Medulla oblongata (tissue), 1 donor: Measurements from ENCODE around the gene RSPO4.
"Not testable (repeated sequence)": the region's sequence is repeated elsewhere in the genome, so short reads cannot be mapped to it uniquely, and the experiment has no call there.

Experiments used
- DNase-seq: peaks from one replicate; pipeline ENCODE4 v3.0.0-alpha.2; 2015; ENCODE audit errors: extremely low spot score

The RSPO4 gene

DNA sequence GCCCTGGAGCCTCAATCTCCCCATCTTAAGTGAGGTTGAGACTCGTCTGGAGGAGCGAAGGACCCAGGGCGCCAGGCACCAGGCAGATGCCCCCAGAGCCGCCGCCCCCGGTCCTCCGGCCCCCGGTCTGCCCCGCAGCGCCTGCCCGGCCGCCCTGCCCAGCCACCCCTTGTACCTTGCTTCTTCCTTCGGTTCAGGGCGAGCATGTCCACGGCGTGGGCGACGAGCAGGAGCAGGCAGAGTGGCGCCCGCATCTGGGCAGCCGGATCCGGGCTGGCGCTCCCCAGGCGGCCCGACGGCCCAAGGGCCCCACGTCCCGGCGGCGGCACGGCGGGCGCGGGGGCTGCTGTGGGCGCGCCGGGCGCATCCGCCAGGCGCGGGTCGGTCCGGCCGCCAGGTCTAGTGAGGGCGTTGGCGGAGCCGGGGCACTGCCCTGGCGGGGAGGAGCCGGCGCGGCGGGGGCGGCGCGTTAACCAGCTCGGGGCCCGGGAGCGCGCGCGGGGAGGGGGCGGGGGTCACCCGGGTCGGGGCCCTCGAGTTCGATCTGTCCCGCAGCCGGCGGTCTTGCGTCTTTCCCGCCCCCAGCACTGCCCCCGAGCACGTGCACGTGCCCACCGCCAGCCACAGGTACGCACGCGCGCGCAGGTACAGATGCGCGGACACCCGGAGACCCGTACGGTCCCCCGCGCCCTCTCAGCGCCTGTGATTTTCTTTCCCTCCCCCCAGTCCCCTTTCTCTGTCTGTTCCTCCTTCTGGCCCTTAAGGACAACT is at the start of gene RSPO4:
Gene RSPO4, minus strand, starts transcription at position 401 of the 771 bp plus-strand sequence. Its CDS starts 147 bp downstream, at position 254.
- DNase-seq = no peak

DNA sequence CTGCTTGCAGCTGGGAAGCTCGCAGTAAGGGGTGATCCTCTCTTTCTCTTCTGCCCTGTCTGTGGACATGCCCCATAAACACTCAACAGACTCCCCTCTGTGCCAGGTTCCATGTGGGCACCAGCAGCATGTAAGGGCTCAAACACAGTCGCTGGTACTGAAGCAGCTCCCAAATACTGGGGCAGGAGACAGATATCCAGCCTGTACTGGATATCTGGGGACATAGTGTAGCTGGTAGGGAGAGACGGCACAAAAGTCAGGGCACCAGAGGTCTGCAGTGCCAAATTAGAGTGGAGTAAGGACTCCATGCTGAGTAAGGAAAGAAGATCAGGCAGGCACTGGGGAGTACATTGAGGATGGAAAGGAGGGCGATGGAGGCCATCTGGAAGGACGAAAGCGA is 48.3 kb upstream of the RSPO4 start:
- no peak for DNase-seq

DNA sequence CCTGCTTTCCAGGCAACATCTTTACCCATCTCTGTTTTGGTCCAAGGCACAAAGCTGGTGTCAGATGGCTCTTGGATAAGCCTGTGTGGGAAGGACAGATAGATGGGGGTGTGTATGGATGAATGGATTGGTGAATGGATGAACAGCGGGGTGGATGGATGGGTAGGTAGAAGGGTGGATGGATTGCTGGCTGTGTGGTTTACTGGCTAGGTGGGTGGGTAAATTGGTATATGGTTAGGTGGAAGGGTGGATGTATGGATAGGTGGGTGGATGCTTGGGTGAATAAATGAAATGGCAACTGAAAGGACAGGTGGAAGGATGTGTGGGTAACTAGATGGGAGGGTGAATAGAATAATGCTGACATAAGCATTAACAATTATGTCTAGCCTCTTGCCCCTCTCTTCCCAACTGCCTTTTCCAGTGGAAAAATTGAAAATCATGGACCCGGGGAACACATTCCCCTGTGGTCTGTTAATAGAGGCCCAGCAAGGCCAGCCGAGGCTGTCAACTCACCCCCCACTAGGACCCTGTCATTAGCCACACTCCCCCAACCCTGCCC is 43.8 kb upstream of the RSPO4 start:
- DNase-seq = no peak

DNA sequence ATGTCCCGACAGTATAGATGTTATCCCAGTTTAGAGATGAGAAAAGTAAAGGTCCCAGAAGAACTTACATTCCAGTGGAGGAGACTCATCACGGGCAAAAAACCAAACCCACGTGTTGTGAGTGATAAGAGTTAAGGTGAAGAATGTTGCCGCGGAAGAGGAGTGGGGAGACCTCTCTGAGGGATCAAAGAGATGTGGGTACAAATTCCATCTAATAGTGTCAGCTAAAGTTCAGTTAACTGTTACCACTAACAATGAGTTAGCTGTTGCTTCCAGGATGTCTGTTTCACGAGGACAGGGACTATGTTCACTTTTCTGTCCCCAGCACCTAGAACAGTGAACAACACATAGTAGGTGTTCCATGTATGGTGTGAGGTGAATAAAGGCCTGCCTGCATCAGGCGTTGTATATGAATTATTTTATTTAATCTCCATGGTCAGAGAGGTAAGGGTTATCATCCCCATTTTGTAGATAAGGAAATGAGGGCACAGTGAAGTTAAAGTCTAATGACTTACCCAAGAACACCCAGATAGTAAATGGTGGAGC is 39.8 kb upstream of the RSPO4 start:
- DNase-seq = no peak

GRCh38 chr20:1038205-1038604 is 36.1 kb upstream of the RSPO4 start:
- DNase-seq = no peak

DNA sequence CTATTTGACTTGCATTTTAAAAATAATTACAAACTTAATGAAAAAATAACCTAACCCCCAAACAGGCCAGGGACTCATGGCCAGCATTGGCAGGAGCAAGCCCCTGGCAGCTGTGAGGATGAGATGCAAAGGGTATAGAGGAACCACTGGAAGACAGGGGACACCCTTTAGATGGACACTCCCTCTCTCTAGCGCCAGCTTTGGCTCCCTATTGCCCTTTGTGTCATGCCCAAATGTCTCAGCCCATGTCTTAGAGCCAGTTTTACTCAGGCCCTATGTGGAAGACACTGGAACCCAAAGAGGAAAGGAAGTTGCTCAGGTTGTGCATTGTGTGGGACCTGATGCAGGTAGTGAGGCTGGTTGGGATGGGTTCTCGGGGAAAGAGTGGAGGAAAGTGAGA is 34.9 kb upstream of the RSPO4 start:
- DNase-seq = no peak

- DNase-seq = no peak
These were observed 33.4 kb upstream of the RSPO4 start for GRCh38 chr20:1035466-1035865.

- DNase-seq = no peak
These were observed 32.3 kb upstream of the RSPO4 start for GRCh38 chr20:1034415-1034789.

GRCh38 chr20:1033751-1034414 is 31.8 kb upstream of the RSPO4 start:
- DNase-seq = peak; percentile 37

- no peak for DNase-seq
These were observed 27.9 kb upstream of the RSPO4 start for GRCh38 chr20:1029980-1030379.

DNA sequence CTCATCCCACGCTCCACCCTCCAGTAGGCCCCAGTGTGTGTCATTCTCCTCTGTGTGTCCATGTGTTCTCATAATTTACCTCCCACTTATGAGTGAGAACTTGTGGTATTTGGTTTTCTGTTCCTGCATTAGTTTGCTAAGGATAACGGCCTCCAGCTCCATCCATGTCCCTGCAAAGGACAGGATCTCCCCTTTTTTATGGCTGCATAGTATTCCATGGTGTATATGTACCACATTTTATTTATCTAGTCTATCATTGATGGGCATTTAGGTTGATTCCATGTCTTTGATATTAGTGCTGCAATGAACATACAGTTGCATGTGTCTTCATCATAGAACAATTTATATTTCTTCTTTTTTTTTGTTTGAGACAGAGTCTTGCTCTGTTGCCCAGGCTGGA is 24.1 kb upstream of the RSPO4 start:
- not testable (repeated sequence) for DNase-seq

DNA sequence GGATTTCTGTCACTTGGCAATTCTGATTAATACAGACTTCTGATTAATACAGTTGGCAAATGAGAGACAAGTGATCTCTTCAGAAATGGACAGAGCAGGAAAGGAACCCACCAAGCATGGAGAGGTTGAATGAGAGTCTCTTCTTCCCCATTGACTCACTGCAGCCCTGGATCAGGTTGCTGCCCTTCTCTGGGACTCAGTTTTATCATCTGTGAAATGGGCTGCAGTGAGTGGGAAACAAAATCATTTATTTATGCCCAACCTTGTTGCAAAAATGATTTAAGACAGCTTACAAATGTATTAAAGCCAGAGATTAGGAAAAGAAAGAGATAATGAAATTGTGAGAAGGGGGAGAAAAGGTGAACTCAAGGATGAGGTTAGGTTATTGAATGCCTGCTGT is 20.8 kb upstream of the RSPO4 start:
- no peak for DNase-seq

DNA sequence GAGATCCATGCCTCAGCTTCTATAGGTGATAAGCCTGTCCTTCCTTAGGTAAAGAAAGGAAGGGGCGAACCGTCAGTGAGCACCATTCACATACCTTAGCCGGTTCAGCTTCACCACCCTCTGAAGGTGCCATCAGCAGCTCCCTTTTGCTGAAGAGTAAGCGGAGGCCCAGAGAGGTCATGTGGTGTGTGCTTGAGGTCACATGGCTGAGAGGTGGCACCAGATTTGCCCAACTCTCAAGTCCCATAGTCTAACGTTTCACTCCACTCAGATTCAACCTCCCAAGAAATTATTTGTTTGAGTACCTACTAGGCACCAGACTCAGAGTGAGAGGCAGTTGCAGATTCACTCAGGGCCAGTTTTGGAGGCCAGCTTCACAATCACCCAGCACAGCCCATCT is 18.5 kb upstream of the RSPO4 start:
- no peak for DNase-seq

DNA sequence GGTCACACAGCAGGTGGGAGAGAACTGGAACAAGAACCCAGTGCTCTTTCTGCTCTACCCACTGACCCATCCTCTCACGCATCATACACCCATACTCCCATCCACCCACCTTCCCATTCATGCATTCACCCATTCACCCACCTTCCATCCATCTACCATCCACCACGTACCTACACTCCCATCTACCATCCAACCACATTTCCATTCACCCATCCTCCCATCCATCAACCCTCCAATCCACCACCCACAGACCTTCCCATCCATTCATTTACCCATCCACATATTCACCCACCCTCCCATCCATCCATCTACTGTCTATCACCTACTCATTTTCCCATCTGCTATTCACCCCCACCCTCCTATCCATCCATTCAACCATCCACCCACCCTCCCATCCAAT is 17.2 kb upstream of the RSPO4 start:
- no peak for DNase-seq

DNA sequence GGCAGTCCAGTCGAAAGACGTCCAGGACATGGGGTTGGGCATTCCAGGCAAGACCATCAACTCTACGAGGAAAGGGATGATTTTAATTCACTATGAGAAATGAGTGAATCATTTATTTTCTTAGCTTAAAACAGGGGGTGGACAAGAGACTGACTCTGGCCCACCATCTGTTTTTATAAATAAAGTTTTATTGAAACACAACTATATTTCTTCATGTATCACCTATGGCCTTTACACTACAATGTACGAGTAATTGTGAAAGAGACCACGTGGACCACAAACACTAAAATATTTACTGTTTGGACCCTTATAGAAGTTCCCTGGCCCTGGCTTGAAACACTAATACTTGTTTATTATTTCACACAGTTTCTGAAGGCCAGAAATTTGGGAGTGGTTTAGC is 15.6 kb upstream of the RSPO4 start:
- DNase-seq = no peak

DNA sequence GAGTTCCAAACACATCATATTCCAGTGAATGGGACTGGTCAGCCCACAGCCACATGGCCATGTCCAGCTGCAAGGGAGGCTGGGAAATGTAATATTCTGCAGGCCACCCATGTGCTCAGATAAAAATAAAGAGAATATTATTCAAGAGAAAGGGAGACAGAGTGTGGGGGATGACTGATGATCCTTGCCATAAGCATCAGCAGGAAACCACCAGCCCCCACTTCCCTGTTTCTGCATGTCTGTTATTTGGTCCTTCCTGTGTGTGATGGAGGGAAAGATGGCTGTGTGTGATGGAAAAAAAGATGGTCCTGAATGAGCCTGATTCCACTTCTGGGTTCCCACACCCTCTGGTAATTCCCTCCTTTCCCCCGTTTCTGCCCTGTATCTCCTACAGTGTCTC is 13.1 kb upstream of the RSPO4 start:
- DNase-seq = no peak

DNA sequence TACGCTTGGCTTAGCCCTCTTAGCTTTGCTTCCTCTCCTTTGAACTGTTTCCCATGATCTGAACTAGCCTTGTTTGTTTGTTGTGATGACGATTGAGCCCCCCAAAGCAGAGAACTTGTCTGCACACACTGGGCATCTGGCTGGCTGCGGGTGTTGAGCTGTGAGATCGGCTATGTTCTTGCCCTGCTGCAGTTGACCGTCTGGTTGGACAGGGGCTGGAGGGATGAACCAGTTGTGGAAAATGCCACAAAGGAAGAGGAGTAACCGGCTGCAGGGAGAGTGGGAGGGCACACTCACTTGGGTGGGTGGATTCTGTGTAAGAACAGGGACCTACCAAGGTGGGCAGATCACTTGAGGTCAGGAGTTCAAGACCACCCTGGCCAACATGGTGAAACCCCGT is 12.4 kb upstream of the RSPO4 start:
- DNase-seq = no peak

DNA sequence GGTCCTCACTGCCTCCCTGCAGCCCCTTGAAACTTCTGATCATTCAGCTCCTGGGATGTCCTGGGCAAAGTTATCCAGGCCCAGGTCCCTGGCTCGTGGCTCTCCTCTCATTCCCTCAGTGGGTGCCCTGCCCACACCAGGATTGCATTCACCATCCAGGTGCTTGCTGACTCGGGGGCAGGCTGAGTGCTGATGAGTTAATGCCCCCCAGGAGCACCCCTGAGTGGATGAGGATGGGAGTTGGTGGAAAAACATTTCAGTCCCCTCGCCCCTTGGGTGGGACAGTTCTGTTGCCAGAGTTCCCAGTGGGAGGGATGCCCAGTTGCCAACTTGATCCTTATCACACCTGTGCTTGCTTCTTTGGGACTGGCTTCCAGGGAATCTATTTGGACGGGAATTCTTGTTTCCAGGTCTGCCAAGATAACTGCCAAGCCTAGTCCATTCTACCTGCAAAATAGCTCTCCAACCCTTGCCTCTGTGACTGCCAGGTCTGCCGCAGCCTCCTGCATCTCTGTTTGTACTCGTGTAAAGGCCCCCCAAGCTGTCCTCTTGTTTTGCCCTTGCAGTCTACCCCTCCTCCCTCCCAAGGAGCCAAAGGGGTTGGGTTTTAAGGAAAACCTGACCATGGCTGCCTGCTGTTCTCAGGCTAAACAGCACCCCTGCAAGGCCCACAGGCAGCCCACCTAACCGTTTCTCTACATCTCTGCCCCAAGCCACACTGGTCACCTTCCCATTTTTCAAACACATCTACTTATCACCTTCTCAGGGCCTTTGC is 11.6 kb upstream of the RSPO4 start:
- DNase-seq = no peak

DNA sequence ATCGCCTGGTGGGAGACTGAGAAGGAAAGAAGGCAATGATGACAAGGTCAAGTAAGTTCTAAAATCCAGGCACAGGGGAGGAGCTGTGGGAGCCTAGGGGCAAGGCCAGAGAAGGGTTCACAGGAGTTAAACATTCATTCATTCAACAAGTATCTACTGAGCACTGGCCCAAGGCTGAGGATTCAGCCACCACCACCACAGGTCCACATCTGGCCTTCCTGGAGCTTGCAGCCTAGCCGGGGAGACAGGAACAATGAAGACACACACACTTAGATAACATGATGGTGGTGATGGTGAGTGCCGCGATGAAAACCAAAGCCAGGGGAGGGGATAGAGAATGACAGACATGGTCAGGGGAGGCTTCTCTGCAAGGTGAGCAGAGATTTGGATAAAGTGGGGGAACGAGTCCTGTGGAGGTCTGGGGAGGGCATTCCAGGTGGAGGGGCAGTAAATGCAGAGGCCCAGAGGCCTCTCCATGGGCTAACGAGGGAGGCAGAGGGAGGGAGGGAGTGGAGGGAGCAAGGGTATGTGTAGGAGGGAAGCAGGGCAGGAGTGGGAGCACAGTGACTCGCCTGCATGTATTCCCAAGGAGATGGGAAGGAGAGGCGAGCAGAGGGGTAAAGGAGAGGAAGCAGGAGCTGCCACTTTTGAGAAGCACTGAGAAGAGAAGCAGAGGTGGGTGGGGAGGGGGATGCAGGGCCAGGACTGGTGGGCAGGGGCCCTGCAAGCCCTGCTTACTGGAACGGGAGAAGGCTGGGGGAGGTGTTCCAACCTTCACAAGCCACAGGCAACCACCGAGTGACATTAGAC is 10.5 kb upstream of the RSPO4 start:
- no peak for DNase-seq

DNA sequence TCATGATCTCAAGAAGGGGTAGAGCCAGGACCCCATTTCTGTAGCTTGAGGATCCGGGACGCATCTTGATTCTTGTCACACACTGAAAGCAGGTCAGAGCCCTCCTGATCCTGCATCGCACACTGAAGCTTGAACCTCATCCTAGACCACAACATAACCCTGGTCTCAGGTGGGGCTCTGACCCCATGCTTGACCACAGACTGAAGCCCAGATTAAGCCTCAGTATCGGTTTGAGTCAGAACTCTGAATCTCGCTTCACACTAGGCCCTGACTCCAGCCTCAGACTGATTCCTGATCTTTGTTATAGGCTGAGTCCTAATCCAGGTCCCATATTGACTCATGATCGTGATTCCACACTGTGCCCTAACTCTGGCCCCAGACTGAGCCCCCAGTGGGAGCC is 8.5 kb upstream of the RSPO4 start:
- DNase-seq = no peak

DNA sequence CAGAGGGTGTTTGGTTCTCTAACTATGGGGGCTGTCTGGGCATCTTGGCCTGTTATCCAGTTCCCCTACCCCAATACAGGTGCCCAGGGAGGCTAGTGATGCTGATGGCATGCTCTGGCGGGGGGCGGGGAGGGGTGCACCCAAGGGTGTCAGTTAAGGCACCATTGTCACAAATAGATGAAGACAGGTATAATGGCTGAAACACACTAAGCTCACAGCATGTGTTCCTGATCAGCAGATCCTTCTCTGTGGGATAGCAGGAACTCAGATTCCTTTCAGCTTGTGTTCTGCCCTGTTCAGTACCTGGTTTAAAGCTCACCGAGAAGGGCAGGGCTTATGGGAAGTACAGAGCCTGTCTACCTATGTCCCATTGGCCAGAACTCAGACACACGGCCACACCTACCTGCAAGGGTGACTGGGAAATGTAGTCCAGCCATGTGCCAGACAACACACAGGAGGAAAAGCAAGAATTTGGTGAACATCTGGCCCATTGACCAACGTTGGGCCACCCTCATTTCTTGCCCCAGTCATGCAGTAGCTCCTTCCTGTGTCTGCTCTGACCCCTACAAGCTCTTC is 3.4 kb upstream of the RSPO4 start:
- no peak for DNase-seq
